Uterus (tissue), 4 donors: ENCODE measurements around the gene PTGIS. TPM values are rescaled to one million over a fixed set of nuclear protein-coding genes. Genes with fewer than 3 reads are reported as not detected.

Experiments used
- DNase-seq, 2 donors: peaks; one replicate each; pipeline ENCODE4 v3.0.0-alpha.2; 2019 to 2020
- H3K27ac ChIP-seq, 2 donors: fragments of 200-600 bp; sonication (generic); 1 replicate in 1 of 2; 2 replicates in 1 of 2; pipeline ENCODE4 v1.5.1; 2016 to 2018
- H3K27me3 ChIP-seq, 2 donors: fragments of 200-600 bp; sonication (generic); one replicate each; pipeline ENCODE4 v1.5.1; 2018 to 2019; ENCODE audit warnings: control low read depth in 1 of 2
- H3K36me3 ChIP-seq, 2 donors: fragments of 200-600 bp; sonication (generic); one replicate each; pipeline ENCODE4 v1.5.1; 2019; ENCODE audit warnings: control low read depth in 1 of 2
- H3K4me1 ChIP-seq, 2 donors: fragments of 200-600 bp; sonication (generic); one replicate each; pipeline ENCODE4 v1.5.1; 2018 to 2019; ENCODE audit warnings: control low read depth in 1 of 2
- H3K4me3 ChIP-seq, 2 donors: fragments of 200-600 bp; sonication (generic); 1 replicate in 1 of 2; 2 replicates in 1 of 2; pipeline ENCODE4 v1.5.1; 2018 to 2019; ENCODE audit warnings: mild to moderate bottlenecking in 1 of 2
- H3K9me3 ChIP-seq, 2 donors: fragments of 200-600 bp; sonication (generic); one replicate each; pipeline ENCODE4 v1.5.1; 2019; ENCODE audit warnings: control low read depth in 1 of 2
- CTCF ChIP-seq, 4 experiments: fragments of 200-600 bp in 2 of 4; fragments of 450-650 bp in 2 of 4; sonication (generic) in 2 of 4; IDR thresholded peaks; one replicate each; pipeline ENCODE4 v1.5.1; 2016 to 2019; ENCODE audit warnings: antibody characterized with exemption in 4 of 4, mild to moderate bottlenecking in 2 of 4, moderate library complexity in 1 of 4
- POLR2A ChIP-seq, 2 donors: fragments of 450-650 bp; IDR thresholded peaks; one replicate each; pipeline ENCODE4 v1.6.1; 2016; ENCODE audit warnings: antibody characterized with exemption in 2 of 2, mild to moderate bottlenecking in 1 of 2, moderate library complexity in 1 of 2
- intact Hi-C: fragments of 100-400 bp; cut with DNase I; formaldehyde crosslinking; loops from one replicate; pipeline ENCODE4 v1.15.1; 2023; ENCODE audit warnings: low total_unique reads
- total RNA-seq, 4 donors: library from RNA; depleted of rRNA in 3 of 4; stranded (reverse); fragments of >200 nt in 3 of 4; gene quantifications; one replicate each; pipeline versions ENCODE4 v1.1.0 to v1.2.4, GENCODE V29; 2014 to 2023
- donor health status: DM: yes; HTN: yes; CAD: no.

PTGIS gene
- total RNA-seq, 4 donors from 2014 or later, result 64.7 to 460 (median 140) TPM

- no peaks in the 10 kb centered on the region for H3K27me3 ChIP-seq
- H3K27ac ChIP-seq, result peak overlapping the region; percentile 94 to 98
- TF ChIP-seq POLR2A (IDR thresholded peaks at IDR 0.05) (no peak), CTCF (IDR thresholded peaks at IDR 0.05) (no peak)
- H3K4me1 ChIP-seq, result peaks cover 9 to 31% of the 10 kb centered on the region in 2 donors
- H3K4me3 ChIP-seq, result peak overlapping the region; percentile 10 to 17
- H3K36me3 ChIP-seq, result no peaks in the 10 kb centered on the region
- peak in 1 of 2 donors; percentile 24 for DNase-seq
- H3K9me3 ChIP-seq, result no peaks in the 10 kb centered on the region
- intact Hi-C loops, result no loop called here
Measured at GRCh38 chr20:49563015-49563980, 4.6 kb downstream of the PTGIS start.

GRCh38 chr20:49562311-49563014 lies 5.5 kb downstream of the PTGIS start:
- peak overlapping the region; percentile 10 to 17 for H3K4me3 ChIP-seq
- DNase-seq, result peak; percentile 91 to 94

GRCh38 chr20:49561806-49562205 lies 6.1 kb downstream of the PTGIS start:
- TF ChIP-seq POLR2A (IDR thresholded peaks at IDR 0.05) (no peak), CTCF (IDR thresholded peaks at IDR 0.05) (no peak)
- Histone ChIP-seq H3K4me3 (peak overlapping the region in 1 of 2 donors; percentile 17), H3K27me3 (no peaks in the 10 kb centered on the region), H3K9me3 (no peaks in the 10 kb centered on the region), H3K27ac (peak overlapping the region; percentile 94 to 98), H3K36me3 (no peaks in the 10 kb centered on the region), H3K4me1 (peaks cover 15 to 31% of the 10 kb centered on the region in 2 donors)
- DNase-seq, result peak in 1 of 2 donors; percentile 16
- intact Hi-C loops, result no loop called here

More at GRCh38 chr20:49562311-49563014, 5.5 kb downstream of the PTGIS start:
- Histone ChIP-seq H3K27me3 (no peaks in the 10 kb centered on the region), H3K27ac (peak overlapping the region; percentile 94 to 98), H3K4me1 (peaks cover 15 to 31% of the 10 kb centered on the region in 2 donors), H3K9me3 (no peaks in the 10 kb centered on the region), H3K36me3 (no peaks in the 10 kb centered on the region)
- TF ChIP-seq POLR2A (IDR thresholded peaks at IDR 0.05) (peak in 1 of 2 donors; percentile 9), CTCF (IDR thresholded peaks at IDR 0.05) (no peak)
- intact Hi-C loops, result no loop called here

GRCh38 chr20:49561256-49561655 lies 6.7 kb downstream of the PTGIS start:
- peak in 1 of 2 donors; percentile 31 for DNase-seq
- Histone ChIP-seq H3K9me3 (no peaks in the 10 kb centered on the region), H3K4me3 (no peak overlapping the region), H3K27me3 (no peaks in the 10 kb centered on the region), H3K4me1 (peaks cover 15 to 34% of the 10 kb centered on the region in 2 donors), H3K27ac (peak overlapping the region; percentile 94 to 98), H3K36me3 (no peaks in the 10 kb centered on the region)
- intact Hi-C loops, result no loop called here
- TF ChIP-seq CTCF (IDR thresholded peaks at IDR 0.05) (no peak), POLR2A (IDR thresholded peaks at IDR 0.05) (no peak)
